Neutrophil (primary cell): ENCODE data around the gene C18orf32.
A peak's percentile ranks its signal among the peaks of the same experiment; 100 is the strongest.

Experiments used
- H3K27ac ChIP-seq: fragments of 200-600 bp; sonication (generic); 2 replicates; pipeline ENCODE4 v1.5.1; 2016; ENCODE audit warnings: mild to moderate bottlenecking, moderate library complexity
- H3K27me3 ChIP-seq: fragments of 200-600 bp; sonication (generic); 2 replicates; pipeline ENCODE4 v1.6.0; 2016; ENCODE audit warnings: mild to moderate bottlenecking
- H3K36me3 ChIP-seq: fragments of 200-600 bp; sonication (generic); 2 replicates; pipeline ENCODE4 v1.5.1; 2017
- H3K4me1 ChIP-seq, 2 experiments: fragments of 200-600 bp in 1 of 2; sonication (generic) in 1 of 2; 1 replicate in 1 of 2; 2 replicates in 1 of 2; pipeline versions ENCODE4 v1.5.1 to v1.6.1; 2013 to 2016; ENCODE audit warnings: low read depth in 1 of 2, low read length in 1 of 2, mild to moderate bottlenecking in 1 of 2, moderate library complexity in 1 of 2; ENCODE audit not compliant: control insufficient read depth in 1 of 2, insufficient read depth in 1 of 2
- H3K4me3 ChIP-seq, 2 experiments: fragments of 200-600 bp in 1 of 2; sonication (generic) in 1 of 2; 1 replicate in 1 of 2; 2 replicates in 1 of 2; pipeline ENCODE4 v1.5.1; 2013 to 2016; ENCODE audit warnings: low read depth in 1 of 2, low read length in 1 of 2, mild to moderate bottlenecking in 1 of 2, moderate library complexity in 1 of 2
- H3K9me3 ChIP-seq: fragments of 200-600 bp; sonication (generic); 2 replicates; pipeline ENCODE4 v1.5.1; 2016
- CTCF ChIP-seq: fragments of 200-600 bp; sonication (generic); IDR thresholded peaks from 2 replicates; pipeline ENCODE4 v1.5.1; 2016; ENCODE audit warnings: antibody characterized with exemption

C18orf32 gene

GRCh38 chr18:49486953-49487710, at the start of gene C18orf32:
C18orf32 (minus strand) TSS chr18:49487234; CDS start chr18:49483748, 3,486 bp downstream.
- Histone ChIP-seq H3K27ac (peak within 1 kb of the TSS; percentile 97), H3K4me1 (peaks cover 39 to 42% of the 10 kb centered on the region in 2 experiments), H3K27me3 (no peaks in the 10 kb centered on the region), H3K36me3 (peaks cover 51% of the 10 kb centered on the region), H3K9me3 (no peaks in the 10 kb centered on the region), H3K4me3 (peak within 1 kb of the TSS; percentile 79 to 93)
- peak; percentile 29 for TF ChIP-seq CTCF

- no peaks in the 10 kb centered on the region for H3K36me3 ChIP-seq
- H3K27ac ChIP-seq = no peak overlapping the region
- H3K4me1 ChIP-seq = no peaks in the 10 kb centered on the region
- H3K9me3 ChIP-seq = no peaks in the 10 kb centered on the region
- H3K27me3 ChIP-seq = peaks cover 4% of the 10 kb centered on the region
- H3K4me3 ChIP-seq = no peak overlapping the region
- no peak for TF ChIP-seq CTCF
These were observed 48.0 kb upstream of the C18orf32 start for GRCh38 chr18:49534846-49535601.

GRCh38 chr18:49531678-49532153, 44.7 kb upstream of the C18orf32 start:
- Histone ChIP-seq H3K4me3 (no peak overlapping the region), H3K36me3 (no peaks in the 10 kb centered on the region), H3K4me1 (no peaks in the 10 kb centered on the region), H3K9me3 (no peaks in the 10 kb centered on the region), H3K27me3 (peaks cover 4% of the 10 kb centered on the region), H3K27ac (no peak overlapping the region)
- TF ChIP-seq CTCF = no peak

GRCh38 chr18:49529596-49529995, 42.6 kb upstream of the C18orf32 start:
- Histone ChIP-seq H3K4me3 (no peak overlapping the region), H3K9me3 (no peaks in the 10 kb centered on the region), H3K4me1 (no peaks in the 10 kb centered on the region), H3K27me3 (no peaks in the 10 kb centered on the region), H3K27ac (no peak overlapping the region), H3K36me3 (no peaks in the 10 kb centered on the region)
- TF ChIP-seq CTCF = no peak

- Histone ChIP-seq H3K4me1 (no peaks in the 10 kb centered on the region), H3K9me3 (no peaks in the 10 kb centered on the region), H3K27ac (no peak overlapping the region), H3K27me3 (no peaks in the 10 kb centered on the region), H3K4me3 (no peak overlapping the region), H3K36me3 (no peaks in the 10 kb centered on the region)
- TF ChIP-seq CTCF = no peak
These were observed 40.7 kb upstream of the C18orf32 start for GRCh38 chr18:49527631-49528327.
